HepG2 (cell line): ENCODE results near the gene MRPL27. TPM values are rescaled to one million over a fixed set of nuclear protein-coding genes. Genes with fewer than 3 reads are reported as not detected.
A peak's percentile ranks its signal among the peaks of the same experiment; 100 is the strongest.

Experiments
- AGO2 ChIP-seq: fragments of 200-400 bp; formaldehyde crosslinking; optimal IDR thresholded peaks from 2 replicates; pipeline ENCODE3; 2017; ENCODE audit warnings: mild to moderate bottlenecking, low read depth, low read length, moderate library complexity
- ARNT ChIP-seq: fragments of 450-650 bp; IDR thresholded peaks from 2 replicates; pipeline ENCODE4 v1.6.1; 2017
- CENPX ChIP-seq: sonication (generic); formaldehyde crosslinking; IDR thresholded peaks from 2 replicates; pipeline ENCODE4 v1.9.0; 2021; ENCODE audit warnings: mild to moderate bottlenecking, missing genetic modification reagents, moderate library complexity
- FOXC1 ChIP-seq: sonication (generic); formaldehyde crosslinking; IDR thresholded peaks from 2 replicates; pipeline ENCODE4 v1.8.0; 2022; ENCODE audit warnings: mild to moderate bottlenecking, missing genetic modification reagents, borderline replicate concordance
- HHEX ChIP-seq: IDR thresholded peaks from 2 replicates; pipeline ENCODE4 v1.6.1; 2016; ENCODE audit warnings: control low read depth
- JARID2 ChIP-seq: sonication (generic); formaldehyde crosslinking; IDR thresholded peaks from 2 replicates; pipeline ENCODE4 v1.8.1; 2023; ENCODE audit warnings: missing genetic modification reagents, inconsistent platforms; ENCODE audit not compliant: insufficient replicate concordance
- NAIF1 ChIP-seq: sonication (generic); formaldehyde crosslinking; IDR thresholded peaks from 2 replicates; pipeline ENCODE4 v1.5.0; 2020; ENCODE audit warnings: mild to moderate bottlenecking, missing genetic modification reagents, borderline replicate concordance
- NRL ChIP-seq: sonication (generic); formaldehyde crosslinking; IDR thresholded peaks from 2 replicates; pipeline ENCODE4 v1.5.0; 2020; ENCODE audit warnings: missing genetic modification reagents, mild to moderate bottlenecking, moderate library complexity, borderline replicate concordance
- PAX8 ChIP-seq: sonication (generic); formaldehyde crosslinking; IDR thresholded peaks from 2 replicates; pipeline ENCODE4 v1.8.0; 2022; ENCODE audit warnings: mild to moderate bottlenecking, missing genetic modification reagents, borderline replicate concordance
- PBX3 ChIP-seq: sonication (generic); formaldehyde crosslinking; IDR thresholded peaks from 2 replicates; pipeline ENCODE4 v1.8.1; 2023; ENCODE audit warnings: missing genetic modification reagents, inconsistent platforms, borderline replicate concordance
- RBM22 ChIP-seq: fragments of 200-400 bp; formaldehyde crosslinking; optimal IDR thresholded peaks from 2 replicates; pipeline ENCODE3; 2017; ENCODE audit warnings: mild to moderate bottlenecking, low read length, moderate library complexity
- RBM39 ChIP-seq: fragments of 200-400 bp; formaldehyde crosslinking; IDR thresholded peaks from one replicate; pipeline ENCODE4 v1.6.1; 2018; ENCODE audit warnings: antibody characterized with exemption, mild to moderate bottlenecking, low read depth, low read length; ENCODE audit not compliant: poor library complexity, severe bottlenecking
- ZGPAT ChIP-seq: IDR thresholded peaks from 2 replicates; pipeline ENCODE4 v1.6.1; 2016; ENCODE audit warnings: mild to moderate bottlenecking
- ZNF136 ChIP-seq: sonication (generic); formaldehyde crosslinking; IDR thresholded peaks from 2 replicates; pipeline ENCODE4 v1.8.1; 2022; ENCODE audit warnings: low read depth, mild to moderate bottlenecking, moderate library complexity, missing genetic modification reagents
- ZNF3 ChIP-seq: IDR thresholded peaks from 2 replicates; pipeline ENCODE4 v1.7.0; 2017; ENCODE audit warnings: inconsistent platforms
- ZNF432 ChIP-seq: sonication (generic); formaldehyde crosslinking; IDR thresholded peaks from 2 replicates; pipeline ENCODE4 v1.5.0; 2020; ENCODE audit warnings: missing genetic modification reagents, mild to moderate bottlenecking, borderline replicate concordance
- ZNF678 ChIP-seq: sonication (generic); formaldehyde crosslinking; IDR thresholded peaks from 2 replicates; pipeline ENCODE4 v1.4.0; 2020; ENCODE audit warnings: mild to moderate bottlenecking, missing genetic modification reagents
- ZNF749 ChIP-seq: sonication (generic); formaldehyde crosslinking; IDR thresholded peaks from 2 replicates; pipeline ENCODE4 v1.8.0; 2022; ENCODE audit warnings: mild to moderate bottlenecking, missing genetic modification reagents, moderate library complexity, borderline replicate concordance
- polyA plus RNA-seq, 8 experiments: library from polyadenylated mRNA; depleted of rRNA in 3 of 8; stranded (reverse) in 7 of 8; unstranded in 1 of 8; fragments of >200 nt; fragmentation: Illumina TruSeq in 4 of 8; extraction: Trizol in 4 of 8; gene quantifications; 2 replicates each; pipeline versions ENCODE4 v1.2.1 to v1.2.3, GENCODE V29; 2011 to 2016; ENCODE audit warnings: low read depth in 4 of 8, missing spikeins in 1 of 8, mixed read lengths in 1 of 8; ENCODE audit not compliant: insufficient read depth in 1 of 8
- total RNA-seq, 5 experiments: library from RNA; depleted of rRNA; stranded (reverse); fragments of >200 nt; fragmentation: Illumina TruSeq; extraction: Trizol; gene quantifications; 2 replicates each; pipeline ENCODE4 v1.2.3, GENCODE V29; 2016; ENCODE audit warnings: low read depth in 1 of 5
- TF ChIP-seq, protein P1 (sequence below): sonication (generic); formaldehyde crosslinking; IDR thresholded peaks from 2 replicates; pipeline ENCODE4 v1.4.0; 2020; ENCODE audit warnings: missing genetic modification reagents
- TF ChIP-seq, protein P2 (sequence below): sonication (generic); formaldehyde crosslinking; IDR thresholded peaks from 2 replicates; pipeline ENCODE4 v1.4.0; 2020; ENCODE audit warnings: mild to moderate bottlenecking, missing genetic modification reagents, borderline replicate concordance

Gene MRPL27
- total and polyA plus RNA-seq, 2 of the 13 experiments (the other 11 are each of a cell fraction or from before 2014, with no cell fraction given), result 137 to 217 TPM

- TF ChIP-seq FOXC1 (CRISPR knock-in tag), result peak; percentile 87; the same call in 1 of the 2 replicates
- TF ChIP-seq ZGPAT (CRISPR knock-in tag), result peak; percentile 92; the same call in 1 of the 2 replicates
- TF ChIP-seq, protein P1, sequence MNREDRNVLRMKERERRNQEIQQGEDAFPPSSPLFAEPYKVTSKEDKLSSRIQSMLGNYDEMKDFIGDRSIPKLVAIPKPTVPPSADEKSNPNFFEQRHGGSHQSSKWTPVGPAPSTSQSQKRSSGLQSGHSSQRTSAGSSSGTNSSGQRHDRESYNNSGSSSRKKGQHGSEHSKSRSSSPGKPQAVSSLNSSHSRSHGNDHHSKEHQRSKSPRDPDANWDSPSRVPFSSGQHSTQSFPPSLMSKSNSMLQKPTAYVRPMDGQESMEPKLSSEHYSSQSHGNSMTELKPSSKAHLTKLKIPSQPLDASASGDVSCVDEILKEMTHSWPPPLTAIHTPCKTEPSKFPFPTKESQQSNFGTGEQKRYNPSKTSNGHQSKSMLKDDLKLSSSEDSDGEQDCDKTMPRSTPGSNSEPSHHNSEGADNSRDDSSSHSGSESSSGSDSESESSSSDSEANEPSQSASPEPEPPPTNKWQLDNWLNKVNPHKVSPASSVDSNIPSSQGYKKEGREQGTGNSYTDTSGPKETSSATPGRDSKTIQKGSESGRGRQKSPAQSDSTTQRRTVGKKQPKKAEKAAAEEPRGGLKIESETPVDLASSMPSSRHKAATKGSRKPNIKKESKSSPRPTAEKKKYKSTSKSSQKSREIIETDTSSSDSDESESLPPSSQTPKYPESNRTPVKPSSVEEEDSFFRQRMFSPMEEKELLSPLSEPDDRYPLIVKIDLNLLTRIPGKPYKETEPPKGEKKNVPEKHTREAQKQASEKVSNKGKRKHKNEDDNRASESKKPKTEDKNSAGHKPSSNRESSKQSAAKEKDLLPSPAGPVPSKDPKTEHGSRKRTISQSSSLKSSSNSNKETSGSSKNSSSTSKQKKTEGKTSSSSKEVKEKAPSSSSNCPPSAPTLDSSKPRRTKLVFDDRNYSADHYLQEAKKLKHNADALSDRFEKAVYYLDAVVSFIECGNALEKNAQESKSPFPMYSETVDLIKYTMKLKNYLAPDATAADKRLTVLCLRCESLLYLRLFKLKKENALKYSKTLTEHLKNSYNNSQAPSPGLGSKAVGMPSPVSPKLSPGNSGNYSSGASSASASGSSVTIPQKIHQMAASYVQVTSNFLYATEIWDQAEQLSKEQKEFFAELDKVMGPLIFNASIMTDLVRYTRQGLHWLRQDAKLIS, result 0 out of 2 replicates have a peak, but pooled peaks have one; percentile 29
- peak; percentile 60; the same call in 1 of the 2 replicates for TF ChIP-seq PAX8 (CRISPR knock-in tag)
- TF ChIP-seq ARNT, result no peak
- no peak for TF ChIP-seq ZNF136 (CRISPR knock-in tag)
- TF ChIP-seq, protein P2, sequence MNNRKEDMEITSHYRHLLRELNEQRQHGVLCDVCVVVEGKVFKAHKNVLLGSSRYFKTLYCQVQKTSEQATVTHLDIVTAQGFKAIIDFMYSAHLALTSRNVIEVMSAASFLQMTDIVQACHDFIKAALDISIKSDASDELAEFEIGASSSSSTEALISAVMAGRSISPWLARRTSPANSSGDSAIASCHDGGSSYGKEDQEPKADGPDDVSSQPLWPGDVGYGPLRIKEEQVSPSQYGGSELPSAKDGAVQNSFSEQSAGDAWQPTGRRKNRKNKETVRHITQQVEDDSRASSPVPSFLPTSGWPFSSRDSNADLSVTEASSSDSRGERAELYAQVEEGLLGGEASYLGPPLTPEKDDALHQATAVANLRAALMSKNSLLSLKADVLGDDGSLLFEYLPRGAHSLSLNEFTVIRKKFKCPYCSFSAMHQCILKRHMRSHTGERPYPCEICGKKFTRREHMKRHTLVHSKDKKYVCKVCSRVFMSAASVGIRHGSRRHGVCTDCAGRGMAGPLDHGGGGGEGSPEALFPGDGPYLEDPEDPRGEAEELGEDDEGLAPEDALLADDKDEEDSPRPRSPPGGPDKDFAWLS (CRISPR knock-in tag), result peak; percentile 49; the same call in 1 of the 2 replicates
- no peak for TF ChIP-seq ZNF3 (CRISPR knock-in tag)
- no peak for TF ChIP-seq ZNF432 (CRISPR knock-in tag)
- 0 out of 2 replicates have a peak, but pooled peaks have one; percentile 1 for TF ChIP-seq PBX3
- no peak for TF ChIP-seq JARID2
- TF ChIP-seq CENPX (CRISPR knock-in tag), result no peak
- TF ChIP-seq ZNF749 (CRISPR knock-in tag), result peak; percentile 96
- TF ChIP-seq NRL (CRISPR knock-in tag), result peak; percentile 98
- peak; percentile 47 for TF ChIP-seq RBM22
- peak; percentile 32 for TF ChIP-seq AGO2
- no peak for TF ChIP-seq HHEX (CRISPR knock-in tag)
- 0 out of 2 replicates have a peak, but pooled peaks have one; percentile 20 for TF ChIP-seq ZNF678
- TF ChIP-seq RBM39, result peak; percentile 85
- TF ChIP-seq NAIF1 (CRISPR knock-in tag), result peak; percentile 82; the same call in 1 of the 2 replicates
Observed at GRCh38 chr17:50372758-50373556, at the start of gene MRPL27, which contains the start of gene EME1 (continued).
